ENCODE measurements around the gene HRCT1. TPM values are rescaled to one million over a fixed set of nuclear protein-coding genes. Genes with fewer than 3 reads are reported as not detected.

HRCT1 gene
- total RNA-seq, 1 experiment from 2014 or later: 0.32 TPM

GRCh38 chr9:35856882-35857281 lies 49.1 kb upstream of the HRCT1 start:
- ChIA-PET CTCF (interaction anchor here (1.6 kb wide), 1 partner anchor 25 kb away, joined by 5 read pairs; no protein-coding TSS in a partner anchor), RAD21 (ENCODE audit: low non-redundant PET in 1 of 2, low total read pairs in 2 of 2, uncharacterized antibody in 2 of 2, unreplicated experiment in 2 of 2) (no interaction called here), POLR2A (no interaction called here)
- no peak overlapping the region for H3K9ac ChIP-seq (ENCODE audit: low read length)
- no TSS peak for BruUV-seq (replicated peaks)
- no peak overlapping the region for H2AFZ ChIP-seq (ENCODE audit: low read depth, low read length, poor library complexity, severe bottlenecking)
- no peaks in the 10 kb centered on the region for H3K9me3 ChIP-seq (ENCODE audit: control insufficient read depth in 1 of 2, insufficient read depth in 1 of 2, low read depth in 1 of 2, low read length in 2 of 2)
- H3K27ac ChIP-seq (ENCODE audit: low read depth, low read length): no peak overlapping the region
- H3K4me2 ChIP-seq (ENCODE audit: low read length): no peak overlapping the region
- H3K79me2 ChIP-seq (ENCODE audit: insufficient read depth, low read length): no peaks in the 10 kb centered on the region
- no peaks in the 10 kb centered on the region for H3K9me2 ChIP-seq (ENCODE audit: insufficient read depth)
- TF ChIP-seq, protein P1, sequence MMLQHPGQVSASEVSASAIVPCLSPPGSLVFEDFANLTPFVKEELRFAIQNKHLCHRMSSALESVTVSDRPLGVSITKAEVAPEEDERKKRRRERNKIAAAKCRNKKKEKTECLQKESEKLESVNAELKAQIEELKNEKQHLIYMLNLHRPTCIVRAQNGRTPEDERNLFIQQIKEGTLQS (IDR thresholded peaks at IDR 0.05): no peak
- TF ChIP-seq MAX (IDR thresholded peaks at IDR 0.05): no peak
- no peak for TF ChIP-seq JUND (IDR thresholded peaks at IDR 0.05)
- no peak for TF ChIP-seq ELF1 (IDR thresholded peaks at IDR 0.05; ENCODE audit: borderline replicate concordance, low read depth)
- no peak for TF ChIP-seq ZBTB33 (IDR thresholded peaks at IDR 0.05; ENCODE audit: extremely low read depth, insufficient replicate concordance, low read length)
- no peak for TF ChIP-seq POLR2AphosphoS5 (IDR thresholded peaks at IDR 0.05; ENCODE audit: low read depth, low read length)
- no peak for TF ChIP-seq EZH2 (IDR thresholded peaks at IDR 0.05)
- no peak for TF ChIP-seq TCF7L2 (IDR thresholded peaks at IDR 0.05; ENCODE audit: borderline replicate concordance, extremely low read depth, insufficient read depth, insufficient read length)
- TF ChIP-seq ZFX (IDR thresholded peaks at IDR 0.05): no peak
- TF ChIP-seq, protein P2, sequence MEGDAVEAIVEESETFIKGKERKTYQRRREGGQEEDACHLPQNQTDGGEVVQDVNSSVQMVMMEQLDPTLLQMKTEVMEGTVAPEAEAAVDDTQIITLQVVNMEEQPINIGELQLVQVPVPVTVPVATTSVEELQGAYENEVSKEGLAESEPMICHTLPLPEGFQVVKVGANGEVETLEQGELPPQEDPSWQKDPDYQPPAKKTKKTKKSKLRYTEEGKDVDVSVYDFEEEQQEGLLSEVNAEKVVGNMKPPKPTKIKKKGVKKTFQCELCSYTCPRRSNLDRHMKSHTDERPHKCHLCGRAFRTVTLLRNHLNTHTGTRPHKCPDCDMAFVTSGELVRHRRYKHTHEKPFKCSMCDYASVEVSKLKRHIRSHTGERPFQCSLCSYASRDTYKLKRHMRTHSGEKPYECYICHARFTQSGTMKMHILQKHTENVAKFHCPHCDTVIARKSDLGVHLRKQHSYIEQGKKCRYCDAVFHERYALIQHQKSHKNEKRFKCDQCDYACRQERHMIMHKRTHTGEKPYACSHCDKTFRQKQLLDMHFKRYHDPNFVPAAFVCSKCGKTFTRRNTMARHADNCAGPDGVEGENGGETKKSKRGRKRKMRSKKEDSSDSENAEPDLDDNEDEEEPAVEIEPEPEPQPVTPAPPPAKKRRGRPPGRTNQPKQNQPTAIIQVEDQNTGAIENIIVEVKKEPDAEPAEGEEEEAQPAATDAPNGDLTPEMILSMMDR (IDR thresholded peaks at IDR 0.05 in 2 of 3, conservative IDR thresholded peaks at IDR 0.05 in 1 of 3; ENCODE audit: borderline replicate concordance in 1 of 3, insufficient read depth in 1 of 3, low read depth in 2 of 3, low read length in 2 of 3): no peak
- no peak for TF ChIP-seq EGR1 (IDR thresholded peaks at IDR 0.05; ENCODE audit: low read depth)
- TF ChIP-seq CBX3 (IDR thresholded peaks at IDR 0.05; ENCODE audit: low read depth): no peak
- no peak for TF ChIP-seq SIN3A (IDR thresholded peaks at IDR 0.05; ENCODE audit: low read depth)
- H3K36me3 ChIP-seq (ENCODE audit: control insufficient read depth in 1 of 2, insufficient read depth in 2 of 2, low read length in 2 of 2): no peaks in the 10 kb centered on the region
- no peaks in the 10 kb centered on the region for H3K4me1 ChIP-seq (ENCODE audit: control insufficient read depth in 1 of 2, insufficient read depth in 2 of 2, low read length in 2 of 2)
- no peaks in the 10 kb centered on the region for H4K20me1 ChIP-seq (ENCODE audit: insufficient read depth)
- intact Hi-C loops (cut with micrococcal nuclease): no loop called here
- no peak overlapping the region for H3K4me3 ChIP-seq (replicated peaks in 1 of 2; ENCODE audit: low read depth in 1 of 2, low read length in 2 of 2)
- DNase-seq (ENCODE audit: low read depth, low spot score) (no peak), ATAC-seq (no peak)
- peaks cover 3% of the 10 kb centered on the region; the same call in 1 of the 2 replicates for H3K27me3 ChIP-seq (ENCODE audit: insufficient read depth, low read length)

All from HCT116 (cell line).